Hepatocyte (in vitro differentiated cells): ENCODE results near the gene GFM1. TPM values are rescaled to one million over a fixed set of nuclear protein-coding genes. Genes with fewer than 3 reads are reported as not detected.

Experiments used
- DNase-seq: peaks from one replicate; pipeline ENCODE4 v3.0.0-alpha.2; 2016; ENCODE audit warnings: low spot score
- H2AFZ ChIP-seq: fragments of 200-600 bp; sonication (generic); 2 replicates; pipeline ENCODE4 v1.6.0; 2016; ENCODE audit warnings: antibody characterized with exemption, mild to moderate bottlenecking
- H3K27ac ChIP-seq: fragments of 200-600 bp; sonication (generic); 2 replicates; pipeline ENCODE4 v1.5.1; 2016; ENCODE audit warnings: mild to moderate bottlenecking
- H3K27me3 ChIP-seq: fragments of 200-600 bp; sonication (generic); 2 replicates; pipeline ENCODE4 v1.6.1; 2016
- H3K36me3 ChIP-seq: fragments of 200-600 bp; sonication (generic); replicated peaks from 2 replicates; pipeline ENCODE4 v1.5.1; 2016; ENCODE audit warnings: low read depth; ENCODE audit not compliant: insufficient read depth
- H3K4me1 ChIP-seq: fragments of 200-600 bp; sonication (generic); 2 replicates; pipeline ENCODE4 v1.5.1; 2016; ENCODE audit warnings: mild to moderate bottlenecking, moderate library complexity; ENCODE audit not compliant: insufficient read depth
- H3K4me2 ChIP-seq: fragments of 200-600 bp; sonication (generic); 2 replicates; pipeline ENCODE4 v1.6.0; 2016
- H3K4me3 ChIP-seq: fragments of 200-600 bp; sonication (generic); 2 replicates; pipeline ENCODE4 v1.5.1; 2016; ENCODE audit warnings: mild to moderate bottlenecking
- H3K79me2 ChIP-seq: fragments of 200-600 bp; sonication (generic); 2 replicates; pipeline ENCODE4 v1.6.0; 2017; ENCODE audit warnings: mild to moderate bottlenecking
- H3K9me2 ChIP-seq: fragments of 200-600 bp; sonication (generic); replicated peaks from 2 replicates; pipeline ENCODE4 v1.6.0; 2017; ENCODE audit warnings: mild to moderate bottlenecking; ENCODE audit not compliant: insufficient read depth
- H3K9me3 ChIP-seq: fragments of 200-600 bp; sonication (generic); 2 replicates; pipeline ENCODE4 v1.5.1; 2016; ENCODE audit warnings: low read depth, mild to moderate bottlenecking
- H4K20me1 ChIP-seq: fragments of 200-600 bp; sonication (generic); 2 replicates; pipeline ENCODE4 v1.6.0; 2016; ENCODE audit warnings: mild to moderate bottlenecking; ENCODE audit not compliant: insufficient read depth, poor library complexity, severe bottlenecking
- EZH2 ChIP-seq: fragments of 200-600 bp; sonication (generic); IDR thresholded peaks from 2 replicates; pipeline ENCODE4 v1.6.1; 2016; ENCODE audit warnings: antibody characterized with exemption, mild to moderate bottlenecking, borderline replicate concordance
- EZH2phosphoT487 ChIP-seq: fragments of 200-600 bp; sonication (generic); IDR thresholded peaks from one replicate; pipeline ENCODE4 v1.6.1; 2018; ENCODE audit warnings: antibody characterized with exemption, mild to moderate bottlenecking, low read depth, moderate library complexity; ENCODE audit not compliant: unreplicated experiment, severe bottlenecking
- WGBS: methylation state at CpG from one replicate; pipeline ENCODE4 v1.1.6; 2016; ENCODE audit warnings: low lambda C conversion rate; ENCODE audit errors: missing lambda C conversion rate; 5-methylcytosine and 5-hydroxymethylcytosine counted together
- polyA plus RNA-seq: library from polyadenylated mRNA; unstranded; fragments of >200 nt; fragmentation: Nextera tagmentation; extraction: Ambion mirVana; gene quantifications from 2 replicates; pipeline ENCODE4 v1.2.1, GENCODE V29; 2016
- total RNA-seq: library from RNA; depleted of rRNA; stranded (reverse); fragments of >200 nt; gene quantifications from 2 replicates; pipeline ENCODE4 v1.2.3, GENCODE V29; 2014
- TF ChIP-seq, protein P1 (sequence below): fragments of 200-600 bp; sonication (generic); IDR thresholded peaks from 2 replicates; pipeline ENCODE4 v1.5.1; 2016; ENCODE audit warnings: antibody characterized with exemption, mild to moderate bottlenecking; ENCODE audit not compliant: poor library complexity

The GFM1 gene
- total and polyA plus RNA-seq, 2 experiments from 2014 or later: 28.0 to 60.0 TPM

DNA sequence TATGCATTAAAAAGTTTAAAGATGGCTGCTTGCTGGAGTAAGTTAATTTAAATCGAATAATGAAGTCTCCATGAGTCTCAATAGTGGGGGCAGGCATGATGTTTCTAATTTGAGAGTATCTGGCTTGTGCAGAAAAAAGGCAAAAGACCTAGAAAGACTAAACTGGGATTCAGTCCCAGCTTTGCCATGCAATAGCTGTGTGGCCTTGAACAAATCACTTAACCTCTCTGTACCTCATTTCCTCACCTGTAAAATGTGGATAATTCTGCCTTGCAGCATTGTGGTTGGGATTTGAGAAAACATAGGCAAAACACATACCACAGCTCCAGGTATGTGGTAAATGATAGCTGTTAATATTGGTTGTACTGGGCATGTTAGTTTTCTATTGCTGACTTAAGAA, 19.5 kb downstream of the GFM1 start:
- no peak for DNase-seq
- H3K4me3 ChIP-seq: no peak overlapping the region
- no peaks in the 10 kb centered on the region for H3K9me2 ChIP-seq
- H3K36me3 ChIP-seq: no peaks in the 10 kb centered on the region
- H3K4me1 ChIP-seq: no peaks in the 10 kb centered on the region
- H4K20me1 ChIP-seq: no peaks in the 10 kb centered on the region
- H3K79me2 ChIP-seq: peaks cover 3% of the 10 kb centered on the region
- no peak overlapping the region for H3K4me2 ChIP-seq
- H2AFZ ChIP-seq: no peak overlapping the region
- 100% methylated on average over 1 of the region's 1 CpG for WGBS
- H3K27me3 ChIP-seq: no peaks in the 10 kb centered on the region
- TF ChIP-seq, protein P1, sequence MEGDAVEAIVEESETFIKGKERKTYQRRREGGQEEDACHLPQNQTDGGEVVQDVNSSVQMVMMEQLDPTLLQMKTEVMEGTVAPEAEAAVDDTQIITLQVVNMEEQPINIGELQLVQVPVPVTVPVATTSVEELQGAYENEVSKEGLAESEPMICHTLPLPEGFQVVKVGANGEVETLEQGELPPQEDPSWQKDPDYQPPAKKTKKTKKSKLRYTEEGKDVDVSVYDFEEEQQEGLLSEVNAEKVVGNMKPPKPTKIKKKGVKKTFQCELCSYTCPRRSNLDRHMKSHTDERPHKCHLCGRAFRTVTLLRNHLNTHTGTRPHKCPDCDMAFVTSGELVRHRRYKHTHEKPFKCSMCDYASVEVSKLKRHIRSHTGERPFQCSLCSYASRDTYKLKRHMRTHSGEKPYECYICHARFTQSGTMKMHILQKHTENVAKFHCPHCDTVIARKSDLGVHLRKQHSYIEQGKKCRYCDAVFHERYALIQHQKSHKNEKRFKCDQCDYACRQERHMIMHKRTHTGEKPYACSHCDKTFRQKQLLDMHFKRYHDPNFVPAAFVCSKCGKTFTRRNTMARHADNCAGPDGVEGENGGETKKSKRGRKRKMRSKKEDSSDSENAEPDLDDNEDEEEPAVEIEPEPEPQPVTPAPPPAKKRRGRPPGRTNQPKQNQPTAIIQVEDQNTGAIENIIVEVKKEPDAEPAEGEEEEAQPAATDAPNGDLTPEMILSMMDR: no peak
- TF ChIP-seq EZH2: no peak
- no peak for TF ChIP-seq EZH2phosphoT487
- H3K9me3 ChIP-seq: no peaks in the 10 kb centered on the region
- no peak overlapping the region for H3K27ac ChIP-seq

DNA sequence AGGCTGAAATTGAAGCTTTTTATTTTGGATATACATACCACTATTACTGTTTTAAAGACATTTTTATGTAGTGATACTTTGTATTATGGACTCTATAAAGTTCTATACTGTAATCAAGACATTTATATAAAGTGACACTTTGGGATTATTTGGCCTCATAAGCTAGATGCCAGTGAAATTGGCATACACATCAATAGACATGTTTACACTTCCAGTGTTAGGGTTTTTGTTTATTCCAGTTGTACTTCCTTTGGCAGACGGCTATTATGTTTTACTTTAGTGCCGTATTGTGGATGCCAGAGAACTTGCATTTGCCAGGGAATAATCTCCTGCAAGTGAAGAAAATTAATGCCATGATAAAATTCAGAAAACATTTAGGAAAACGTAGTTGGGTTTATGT, 22.1 kb downstream of the GFM1 start:
- no peaks in the 10 kb centered on the region for H3K36me3 ChIP-seq
- DNase-seq: no peak
- 77% methylated on average over 3 of the region's 3 CpGs for WGBS
- H3K4me1 ChIP-seq: no peaks in the 10 kb centered on the region
- H3K9me2 ChIP-seq: no peaks in the 10 kb centered on the region
- H3K79me2 ChIP-seq: peaks cover 27% of the 10 kb centered on the region
- no peaks in the 10 kb centered on the region for H4K20me1 ChIP-seq
- no peaks in the 10 kb centered on the region for H3K27me3 ChIP-seq
- no peak overlapping the region for H3K27ac ChIP-seq
- H2AFZ ChIP-seq: no peak overlapping the region
- no peak overlapping the region for H3K4me3 ChIP-seq
- H3K9me3 ChIP-seq: no peaks in the 10 kb centered on the region
- no peak overlapping the region for H3K4me2 ChIP-seq
- TF ChIP-seq EZH2 (no peak), EZH2phosphoT487 (no peak)
- TF ChIP-seq, protein P1: no peak

DNA sequence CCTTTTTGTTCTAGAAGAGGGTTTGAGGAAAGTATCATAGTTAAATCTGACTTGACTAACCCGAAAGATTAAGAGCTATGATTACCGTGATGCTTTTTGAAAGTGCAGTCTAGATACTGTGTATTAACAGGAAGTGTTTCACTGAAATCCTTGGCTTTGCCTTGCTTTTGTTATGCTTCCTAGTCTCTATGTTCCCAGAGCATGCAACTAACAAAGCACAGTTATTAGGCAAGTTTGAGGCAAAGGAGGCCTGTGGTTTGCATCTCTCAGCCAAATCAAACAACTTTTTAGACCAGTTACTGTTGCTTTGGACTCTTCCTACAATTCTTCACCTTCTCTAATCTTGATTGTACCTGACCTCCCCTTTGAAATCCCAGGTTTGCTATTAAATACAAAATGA, 24.2 kb downstream of the GFM1 start:
- WGBS: 96% methylated on average over 2 of the region's 2 CpGs
- Histone ChIP-seq H3K4me2 (no peak overlapping the region), H3K36me3 (no peaks in the 10 kb centered on the region), H3K4me1 (no peaks in the 10 kb centered on the region), H2AFZ (no peak overlapping the region), H3K9me2 (no peaks in the 10 kb centered on the region), H4K20me1 (no peaks in the 10 kb centered on the region), H3K4me3 (no peak overlapping the region), H3K9me3 (no peaks in the 10 kb centered on the region), H3K79me2 (peaks cover 24% of the 10 kb centered on the region), H3K27me3 (no peaks in the 10 kb centered on the region), H3K27ac (no peak overlapping the region)
- no peak for TF ChIP-seq EZH2
- no peak for TF ChIP-seq EZH2phosphoT487
- TF ChIP-seq, protein P1: no peak
- no peak for DNase-seq

DNA sequence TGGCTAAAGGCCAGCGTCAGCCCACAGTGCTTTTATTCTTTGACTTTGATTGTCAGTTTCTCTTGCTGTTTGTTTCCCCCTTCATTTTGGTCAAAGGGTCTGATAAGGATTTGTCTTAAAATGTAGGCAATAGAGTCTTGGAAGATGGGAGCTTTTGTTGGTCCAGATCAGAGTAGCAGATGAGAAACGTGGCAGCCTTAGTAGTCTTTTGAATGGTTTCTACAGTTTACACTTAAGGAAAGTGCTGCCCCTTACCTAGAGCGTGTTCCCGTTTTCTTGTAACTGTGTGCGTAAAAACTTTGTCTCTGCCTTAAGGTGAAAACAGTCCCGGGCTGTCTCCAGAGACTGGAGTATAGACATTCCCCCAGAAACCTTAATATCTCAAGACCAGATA, 27.5 kb downstream of the GFM1 start:
- no peaks in the 10 kb centered on the region for H3K27me3 ChIP-seq
- H3K4me2 ChIP-seq: peak overlapping the region; percentile 82
- peak overlapping the region; percentile 80 for H2AFZ ChIP-seq
- H3K4me3 ChIP-seq: peak overlapping the region; percentile 67
- DNase-seq: no peak
- H3K36me3 ChIP-seq: no peaks in the 10 kb centered on the region
- 13% methylated on average over 6 of the region's 6 CpGs for WGBS
- H3K9me2 ChIP-seq: no peaks in the 10 kb centered on the region
- H3K4me1 ChIP-seq: no peaks in the 10 kb centered on the region
- H3K9me3 ChIP-seq: no peaks in the 10 kb centered on the region
- H3K79me2 ChIP-seq: peaks cover 24% of the 10 kb centered on the region
- no peaks in the 10 kb centered on the region for H4K20me1 ChIP-seq
- H3K27ac ChIP-seq: peak overlapping the region; percentile 76
- TF ChIP-seq EZH2: no peak
- no peak for TF ChIP-seq EZH2phosphoT487
- TF ChIP-seq, protein P1: no peak
